ENCODE measurements around the gene UBE3B.

- TF ChIP-seq POLR2A (IDR thresholded peaks at IDR 0.05) (no peak), CTCF (IDR thresholded peaks at IDR 0.05) (no peak)
Measured at GRCh38 chr12:109475121-109475520, 2.3 kb upstream of the UBE3B start.
